Transverse colon (tissue), 4 donors: Measurements from ENCODE around the gene DHCR7. TPM values are rescaled to one million over a fixed set of nuclear protein-coding genes. Genes with fewer than 3 reads are reported as not detected.

Experiments used
- DNase-seq: peaks from one replicate; pipeline ENCODE4 v3.0.0-alpha.2; 2019
- H3K27ac ChIP-seq, 4 donors: fragments of 200-600 bp; sonication (generic); 2 replicates each; pipeline ENCODE4 v1.5.1; 2016 to 2018; ENCODE audit warnings: inconsistent platforms in 4 of 4
- H3K27me3 ChIP-seq: fragments of 200-600 bp; sonication (generic); 2 replicates; pipeline ENCODE4 v1.5.1; 2017; ENCODE audit warnings: inconsistent platforms
- H3K36me3 ChIP-seq, 4 donors: fragments of 200-600 bp; sonication (generic); 2 replicates each; pipeline ENCODE4 v1.5.1; 2017 to 2019; ENCODE audit warnings: inconsistent platforms in 4 of 4
- H3K4me1 ChIP-seq, 4 donors: fragments of 200-600 bp; sonication (generic); 2 replicates each; pipeline ENCODE4 v1.5.1; 2017 to 2020; ENCODE audit warnings: inconsistent platforms in 4 of 4
- H3K4me3 ChIP-seq, 4 donors: fragments of 200-600 bp; sonication (generic); 1 replicate in 1 of 4; 2 replicates in 3 of 4; pipeline versions ENCODE4 v1.5.1 to v1.6.1; 2017 to 2019; ENCODE audit warnings: inconsistent platforms in 4 of 4
- H3K9me3 ChIP-seq, 2 donors: fragments of 200-600 bp; sonication (generic); 2 replicates each; pipeline ENCODE4 v1.5.1; 2017 to 2019; ENCODE audit warnings: inconsistent platforms in 2 of 2
- CTCF ChIP-seq, 5 experiments: fragments of 200-600 bp in 3 of 5; fragments of 450-650 bp in 2 of 5; sonication (generic) in 3 of 5; IDR thresholded peaks; 1 replicate in 2 of 5; 2 replicates in 3 of 5; pipeline ENCODE4 v1.5.1; 2016 to 2017; ENCODE audit warnings: antibody characterized with exemption in 5 of 5, inconsistent platforms in 3 of 5, mild to moderate bottlenecking in 2 of 5, moderate library complexity in 1 of 5
- EP300 ChIP-seq: sonication (generic); formaldehyde crosslinking; IDR thresholded peaks from one replicate; pipeline ENCODE4 v1.6.1; 2017; ENCODE audit warnings: antibody characterized with exemption, low read depth
- POLR2A ChIP-seq: fragments of 450-650 bp; IDR thresholded peaks from one replicate; pipeline ENCODE4 v1.6.1; 2016; ENCODE audit warnings: antibody characterized with exemption, mild to moderate bottlenecking, moderate library complexity
- POLR2AphosphoS5 ChIP-seq, 3 donors: sonication (generic); formaldehyde crosslinking; IDR thresholded peaks; one replicate each; pipeline ENCODE4 v1.6.1; 2016; ENCODE audit warnings: antibody characterized with exemption in 3 of 3
- WGBS, 2 donors: methylation state at CpG; one replicate each; pipeline ENCODE4 v1.1.5; 2018; ENCODE audit warnings: low coverage in 1 of 2; 5-methylcytosine and 5-hydroxymethylcytosine counted together
- in situ Hi-C, 4 donors: fragments of 200-750 bp; cut with MboI; loops; one replicate each; pipeline versions ENCODE4 v1.15.0 to v1.15.1; 2017; ENCODE audit warnings: low sequenced_read_pairs in 3 of 4, low pct_ligation_motif_present in 1 of 4, low pct_unique_long_range_greater_than_20kb in 1 of 4
- intact Hi-C: fragments of 100-400 bp; cut with DNase I; formaldehyde crosslinking; loops from one replicate; pipeline ENCODE4 v1.15.1; 2023; ENCODE audit warnings: low total_unique reads
- total RNA-seq, 4 donors: library from RNA; depleted of rRNA; stranded (reverse); fragments of >200 nt; gene quantifications; one replicate each; pipeline ENCODE4 v1.1.0, GENCODE V29; 2016

Gene DHCR7
- total RNA-seq, 4 donors from 2014 or later = 5.6 to 76.7 (median 31.5) TPM

DNA sequence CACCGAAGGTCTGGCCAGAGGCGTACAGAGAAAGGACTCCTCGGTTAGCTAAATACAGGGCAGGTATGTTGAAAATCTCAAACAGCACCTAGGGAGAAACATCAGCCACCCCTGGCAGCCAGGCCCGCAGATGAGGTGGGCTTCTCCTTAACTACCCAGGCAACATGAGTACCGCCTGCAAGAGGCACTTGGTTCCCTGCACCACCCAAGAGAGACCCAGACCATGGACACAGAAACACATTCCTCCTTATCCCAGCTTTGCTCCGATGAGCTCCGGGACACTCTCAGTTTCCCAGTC lies 53.0 kb downstream of the DHCR7 start:
- no peaks in the 10 kb centered on the region for H3K9me3 ChIP-seq

GRCh38 chr11:71393283-71393682 lies 54.9 kb downstream of the DHCR7 start:
- H3K27ac ChIP-seq = no peak overlapping the region
- no peaks in the 10 kb centered on the region for H3K4me1 ChIP-seq
- no peak for DNase-seq
- H3K4me3 ChIP-seq = no peak overlapping the region
- intact Hi-C loops (no loop called here), in situ Hi-C loops (no loop called here)
- 73 to 89% methylated on average over 2 of the region's 2 CpGs for WGBS, 2 donors
- no peaks in the 10 kb centered on the region for H3K36me3 ChIP-seq
- H3K27me3 ChIP-seq = peaks cover 14% of the 10 kb centered on the region
- TF ChIP-seq POLR2AphosphoS5 (IDR thresholded peaks at IDR 0.05) = no peak
- no peak for TF ChIP-seq EP300
- TF ChIP-seq POLR2A = no peak
- TF ChIP-seq CTCF (IDR thresholded peaks at IDR 0.05) = no peak
- H3K9me3 ChIP-seq = no peaks in the 10 kb centered on the region

More for the DNA sequence above, 53.0 kb downstream of the DHCR7 start:
- no peak overlapping the region for H3K27ac ChIP-seq
- TF ChIP-seq POLR2A (no peak), POLR2AphosphoS5 (IDR thresholded peaks at IDR 0.05) (no peak), CTCF (IDR thresholded peaks at IDR 0.05) (no peak), EP300 (no peak)
- intact Hi-C loops (no loop called here), in situ Hi-C loops (no loop called here)
- WGBS, 2 donors = 78% methylated on average over 7 of the region's 7 CpGs; no CpG with 5 or more reads in 1 of the 2 donors
- peaks cover 14% of the 10 kb centered on the region for H3K27me3 ChIP-seq
- no peaks in the 10 kb centered on the region for H3K36me3 ChIP-seq
- no peak overlapping the region for H3K4me3 ChIP-seq
- no peak for DNase-seq
- no peaks in the 10 kb centered on the region for H3K4me1 ChIP-seq

GRCh38 chr11:71391796-71392195 lies 56.4 kb downstream of the DHCR7 start:
- no peaks in the 10 kb centered on the region for H3K4me1 ChIP-seq
- H3K27ac ChIP-seq = no peak overlapping the region
- intact Hi-C loops = no loop called here
- H3K36me3 ChIP-seq = no peaks in the 10 kb centered on the region
- no peaks in the 10 kb centered on the region for H3K9me3 ChIP-seq
- H3K27me3 ChIP-seq = peaks cover 14% of the 10 kb centered on the region
- TF ChIP-seq CTCF (IDR thresholded peaks at IDR 0.05) (no peak), POLR2A (no peak), POLR2AphosphoS5 (IDR thresholded peaks at IDR 0.05) (no peak), EP300 (no peak)
- no peak for DNase-seq
- in situ Hi-C loops = no loop called here
- WGBS, 2 donors = 30 to 31% methylated on average over 2 to 8 of the region's 8 CpGs
- H3K4me3 ChIP-seq = no peak overlapping the region

GRCh38 chr11:71391352-71391751 lies 56.8 kb downstream of the DHCR7 start:
- peaks cover 14% of the 10 kb centered on the region for H3K27me3 ChIP-seq
- in situ Hi-C loops = no loop called here
- no peak overlapping the region for H3K27ac ChIP-seq
- no peak for DNase-seq
- no peaks in the 10 kb centered on the region for H3K4me1 ChIP-seq
- H3K36me3 ChIP-seq = no peaks in the 10 kb centered on the region
- WGBS, 2 donors = 52% methylated on average over 5 of the region's 5 CpGs; no CpG with 5 or more reads in 1 of the 2 donors
- H3K9me3 ChIP-seq = no peaks in the 10 kb centered on the region
- intact Hi-C loops = no loop called here
- no peak overlapping the region for H3K4me3 ChIP-seq
- TF ChIP-seq CTCF (IDR thresholded peaks at IDR 0.05) = no peak
- no peak for TF ChIP-seq POLR2AphosphoS5 (IDR thresholded peaks at IDR 0.05)
- no peak for TF ChIP-seq POLR2A
- no peak for TF ChIP-seq EP300
